HL-60 (cell line): ENCODE results near the gene CD2.

ENCODE experiments used
- CTCF ChIP-seq: IDR thresholded peaks from one replicate; pipeline ENCODE4 v1.5.1; 2011; ENCODE audit warnings: low read length, control low read depth, inconsistent platforms; ENCODE audit not compliant: insufficient read depth
- TF ChIP-seq, protein P1 (sequence below): IDR thresholded peaks from 2 replicates; pipeline ENCODE4 v1.6.1; 2012; ENCODE audit warnings: low read depth; ENCODE audit not compliant: insufficient replicate concordance

GRCh38 chr1:116775116-116775752 is 21.0 kb downstream of the CD2 start:
- TF ChIP-seq, protein P1, sequence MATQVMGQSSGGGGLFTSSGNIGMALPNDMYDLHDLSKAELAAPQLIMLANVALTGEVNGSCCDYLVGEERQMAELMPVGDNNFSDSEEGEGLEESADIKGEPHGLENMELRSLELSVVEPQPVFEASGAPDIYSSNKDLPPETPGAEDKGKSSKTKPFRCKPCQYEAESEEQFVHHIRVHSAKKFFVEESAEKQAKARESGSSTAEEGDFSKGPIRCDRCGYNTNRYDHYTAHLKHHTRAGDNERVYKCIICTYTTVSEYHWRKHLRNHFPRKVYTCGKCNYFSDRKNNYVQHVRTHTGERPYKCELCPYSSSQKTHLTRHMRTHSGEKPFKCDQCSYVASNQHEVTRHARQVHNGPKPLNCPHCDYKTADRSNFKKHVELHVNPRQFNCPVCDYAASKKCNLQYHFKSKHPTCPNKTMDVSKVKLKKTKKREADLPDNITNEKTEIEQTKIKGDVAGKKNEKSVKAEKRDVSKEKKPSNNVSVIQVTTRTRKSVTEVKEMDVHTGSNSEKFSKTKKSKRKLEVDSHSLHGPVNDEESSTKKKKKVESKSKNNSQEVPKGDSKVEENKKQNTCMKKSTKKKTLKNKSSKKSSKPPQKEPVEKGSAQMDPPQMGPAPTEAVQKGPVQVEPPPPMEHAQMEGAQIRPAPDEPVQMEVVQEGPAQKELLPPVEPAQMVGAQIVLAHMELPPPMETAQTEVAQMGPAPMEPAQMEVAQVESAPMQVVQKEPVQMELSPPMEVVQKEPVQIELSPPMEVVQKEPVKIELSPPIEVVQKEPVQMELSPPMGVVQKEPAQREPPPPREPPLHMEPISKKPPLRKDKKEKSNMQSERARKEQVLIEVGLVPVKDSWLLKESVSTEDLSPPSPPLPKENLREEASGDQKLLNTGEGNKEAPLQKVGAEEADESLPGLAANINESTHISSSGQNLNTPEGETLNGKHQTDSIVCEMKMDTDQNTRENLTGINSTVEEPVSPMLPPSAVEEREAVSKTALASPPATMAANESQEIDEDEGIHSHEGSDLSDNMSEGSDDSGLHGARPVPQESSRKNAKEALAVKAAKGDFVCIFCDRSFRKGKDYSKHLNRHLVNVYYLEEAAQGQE: no peak
- TF ChIP-seq CTCF: no peak
